Panc1 (cell line): ENCODE measurements around the gene MSMB. TPM values are rescaled to one million over a fixed set of nuclear protein-coding genes. Genes with fewer than 3 reads are reported as not detected.

Experiments used
- ATAC-seq: fragments of 200-7000 bp; cut with Tn5 transposase; 2 replicates; pipeline ENCODE4 v1.9.1; 2020; ENCODE audit warnings: mild to moderate bottlenecking, moderate library complexity
- BruUV-seq: library from RNA; stranded (reverse); fragments of 400-500 nt; replicated peaks from 2 replicates; lab custom pipeline; 2021; lab: Mats Ljungman, UMichigan
- CTCF ChIA-PET: fragments of 300-600 bp; sonication (Branson Sonifier 250); formaldehyde crosslinking; loops from one replicate; lab custom pipeline; 2022; ENCODE audit warnings: antibody characterized with exemption; lab: Charles Lee
- POLR2A ChIA-PET: fragments of 300-600 bp; sonication (Branson Sonifier 250); formaldehyde crosslinking; loops from one replicate; lab custom pipeline; 2022; ENCODE audit warnings: antibody characterized with exemption; lab: Charles Lee
- DNase-seq: peaks from one replicate; pipeline ENCODE4 v3.0.0-alpha.2; 2010; ENCODE audit warnings: low read depth, low spot score
- H3K27ac ChIP-seq: 2 replicates; pipeline ENCODE4 v1.5.1; 2011; ENCODE audit warnings: mild to moderate bottlenecking, low read length, inconsistent platforms
- H3K27me3 ChIP-seq: fragments of 200-500 bp; sonication (Bioruptor generic); 2 replicates; pipeline ENCODE4 v1.6.0; 2014; ENCODE audit warnings: low read length, inconsistent platforms; ENCODE audit not compliant: control insufficient read depth, insufficient read depth
- H3K36me3 ChIP-seq: fragments of 200-500 bp; sonication (Bioruptor generic); 2 replicates; pipeline ENCODE4 v1.5.1; 2014; ENCODE audit warnings: inconsistent platforms, mild to moderate bottlenecking, low read length, moderate library complexity; ENCODE audit not compliant: control insufficient read depth, insufficient read depth
- H3K4me1 ChIP-seq: 2 replicates; pipeline ENCODE4 v1.5.1; 2011; ENCODE audit warnings: inconsistent platforms, mild to moderate bottlenecking, low read length, moderate library complexity; ENCODE audit not compliant: control insufficient read depth, insufficient read depth
- H3K4me3 ChIP-seq, 2 experiments: 2 replicates each; pipeline ENCODE4 v1.5.1; 2011 to 2012; ENCODE audit warnings: low read depth in 2 of 2, low read length in 2 of 2, mild to moderate bottlenecking in 2 of 2, inconsistent platforms in 1 of 2, moderate library complexity in 1 of 2
- H3K9me3 ChIP-seq: fragments of 200-500 bp; sonication (Bioruptor generic); 2 replicates; pipeline ENCODE4 v1.5.1; 2014; ENCODE audit warnings: low read depth, mild to moderate bottlenecking, inconsistent platforms, low read length, moderate library complexity; ENCODE audit not compliant: control insufficient read depth, insufficient read depth
- POLR2AphosphoS5 ChIP-seq: IDR thresholded peaks from 2 replicates; pipeline ENCODE4 v1.6.1; 2012; ENCODE audit warnings: mild to moderate bottlenecking, low read depth, low read length, moderate library complexity
- SIN3A ChIP-seq: IDR thresholded peaks from 2 replicates; pipeline ENCODE4 v1.6.1; 2012; ENCODE audit warnings: low read depth, mild to moderate bottlenecking, low read length, moderate library complexity, borderline replicate concordance; ENCODE audit not compliant: insufficient read depth
- TCF7L2 ChIP-seq: IDR thresholded peaks from 2 replicates; pipeline ENCODE4 v1.6.1; 2011; ENCODE audit warnings: mild to moderate bottlenecking, low read depth, low read length, inconsistent platforms
- in situ Hi-C: cut with HindIII; loops from 2 replicates; pipeline ENCODE4 v1.10.0; 2016; ENCODE audit warnings: low sequenced_read_pairs, low pct_unique_long_range_greater_than_20kb
- intact Hi-C: fragments of 100-400 bp; cut with micrococcal nuclease; formaldehyde crosslinking; loops from one replicate; pipeline ENCODE4 v1.10.0; 2022; ENCODE audit not compliant: unreplicated experiment
- total RNA-seq: library from RNA; stranded (reverse); gene quantifications from one replicate; pipeline ENCODE4 v1.2.1, GENCODE V29; 2021; ENCODE audit not compliant: unreplicated experiment
- TF ChIP-seq, protein P1 (sequence below): fragments of 450-650 bp; IDR thresholded peaks from 2 replicates; pipeline ENCODE4 v1.5.1; 2017; ENCODE audit warnings: mild to moderate bottlenecking
- TF ChIP-seq, protein P2 (sequence below), 2 experiments: IDR thresholded peaks; 2 replicates each; pipeline ENCODE4 v1.6.1; 2011 to 2012; ENCODE audit warnings: low read depth in 2 of 2, control low read depth in 1 of 2, low read length in 1 of 2, mild to moderate bottlenecking in 1 of 2, moderate library complexity in 1 of 2; ENCODE audit not compliant: insufficient read depth in 1 of 2

Gene MSMB
- total RNA-seq, 1 experiment from 2014 or later, result not detected

DNA sequence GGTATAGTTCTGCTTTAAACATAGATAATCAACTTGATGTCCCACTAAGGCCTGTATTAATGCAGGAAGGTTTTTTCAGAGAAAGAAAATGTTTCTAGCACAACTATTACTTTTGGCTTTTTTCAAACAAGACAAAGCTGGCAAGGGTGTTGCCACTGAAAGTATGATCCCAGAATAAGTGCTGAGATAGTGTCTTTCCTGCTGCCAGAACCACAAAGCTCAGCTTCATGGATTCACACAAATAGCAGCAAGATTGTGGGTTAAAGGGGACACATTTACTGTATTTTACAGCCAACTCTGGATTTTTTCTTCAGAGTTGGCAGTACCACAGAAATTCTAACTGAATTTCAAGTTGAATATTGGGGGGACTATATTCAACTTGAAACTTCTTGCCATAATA is 20.0 kb downstream of the MSMB start:
- no TSS peak for BruUV-seq
- ChIA-PET POLR2A (no interaction called here), CTCF (no interaction called here)
- Histone ChIP-seq H3K27ac (no peak overlapping the region), H3K9me3 (no peaks in the 10 kb centered on the region), H3K4me1 (peaks cover 64% of the 10 kb centered on the region), H3K27me3 (no peaks in the 10 kb centered on the region), H3K4me3 (no peak overlapping the region), H3K36me3 (no peaks in the 10 kb centered on the region)
- TF ChIP-seq, protein P1, sequence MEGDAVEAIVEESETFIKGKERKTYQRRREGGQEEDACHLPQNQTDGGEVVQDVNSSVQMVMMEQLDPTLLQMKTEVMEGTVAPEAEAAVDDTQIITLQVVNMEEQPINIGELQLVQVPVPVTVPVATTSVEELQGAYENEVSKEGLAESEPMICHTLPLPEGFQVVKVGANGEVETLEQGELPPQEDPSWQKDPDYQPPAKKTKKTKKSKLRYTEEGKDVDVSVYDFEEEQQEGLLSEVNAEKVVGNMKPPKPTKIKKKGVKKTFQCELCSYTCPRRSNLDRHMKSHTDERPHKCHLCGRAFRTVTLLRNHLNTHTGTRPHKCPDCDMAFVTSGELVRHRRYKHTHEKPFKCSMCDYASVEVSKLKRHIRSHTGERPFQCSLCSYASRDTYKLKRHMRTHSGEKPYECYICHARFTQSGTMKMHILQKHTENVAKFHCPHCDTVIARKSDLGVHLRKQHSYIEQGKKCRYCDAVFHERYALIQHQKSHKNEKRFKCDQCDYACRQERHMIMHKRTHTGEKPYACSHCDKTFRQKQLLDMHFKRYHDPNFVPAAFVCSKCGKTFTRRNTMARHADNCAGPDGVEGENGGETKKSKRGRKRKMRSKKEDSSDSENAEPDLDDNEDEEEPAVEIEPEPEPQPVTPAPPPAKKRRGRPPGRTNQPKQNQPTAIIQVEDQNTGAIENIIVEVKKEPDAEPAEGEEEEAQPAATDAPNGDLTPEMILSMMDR, result no peak
- no peak for TF ChIP-seq SIN3A
- TF ChIP-seq, protein P2, sequence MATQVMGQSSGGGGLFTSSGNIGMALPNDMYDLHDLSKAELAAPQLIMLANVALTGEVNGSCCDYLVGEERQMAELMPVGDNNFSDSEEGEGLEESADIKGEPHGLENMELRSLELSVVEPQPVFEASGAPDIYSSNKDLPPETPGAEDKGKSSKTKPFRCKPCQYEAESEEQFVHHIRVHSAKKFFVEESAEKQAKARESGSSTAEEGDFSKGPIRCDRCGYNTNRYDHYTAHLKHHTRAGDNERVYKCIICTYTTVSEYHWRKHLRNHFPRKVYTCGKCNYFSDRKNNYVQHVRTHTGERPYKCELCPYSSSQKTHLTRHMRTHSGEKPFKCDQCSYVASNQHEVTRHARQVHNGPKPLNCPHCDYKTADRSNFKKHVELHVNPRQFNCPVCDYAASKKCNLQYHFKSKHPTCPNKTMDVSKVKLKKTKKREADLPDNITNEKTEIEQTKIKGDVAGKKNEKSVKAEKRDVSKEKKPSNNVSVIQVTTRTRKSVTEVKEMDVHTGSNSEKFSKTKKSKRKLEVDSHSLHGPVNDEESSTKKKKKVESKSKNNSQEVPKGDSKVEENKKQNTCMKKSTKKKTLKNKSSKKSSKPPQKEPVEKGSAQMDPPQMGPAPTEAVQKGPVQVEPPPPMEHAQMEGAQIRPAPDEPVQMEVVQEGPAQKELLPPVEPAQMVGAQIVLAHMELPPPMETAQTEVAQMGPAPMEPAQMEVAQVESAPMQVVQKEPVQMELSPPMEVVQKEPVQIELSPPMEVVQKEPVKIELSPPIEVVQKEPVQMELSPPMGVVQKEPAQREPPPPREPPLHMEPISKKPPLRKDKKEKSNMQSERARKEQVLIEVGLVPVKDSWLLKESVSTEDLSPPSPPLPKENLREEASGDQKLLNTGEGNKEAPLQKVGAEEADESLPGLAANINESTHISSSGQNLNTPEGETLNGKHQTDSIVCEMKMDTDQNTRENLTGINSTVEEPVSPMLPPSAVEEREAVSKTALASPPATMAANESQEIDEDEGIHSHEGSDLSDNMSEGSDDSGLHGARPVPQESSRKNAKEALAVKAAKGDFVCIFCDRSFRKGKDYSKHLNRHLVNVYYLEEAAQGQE (IDR thresholded peaks at IDR 0.05; ENCODE audit: insufficient read depth in 1 of 2, low read depth in 2 of 2, low read length in 1 of 2), result no peak
- TF ChIP-seq POLR2AphosphoS5, result no peak
- TF ChIP-seq TCF7L2, result no peak
- in situ Hi-C loops (no loop called here), intact Hi-C loops (no loop called here)
- DNase-seq (no peak), ATAC-seq (no peak)

DNA sequence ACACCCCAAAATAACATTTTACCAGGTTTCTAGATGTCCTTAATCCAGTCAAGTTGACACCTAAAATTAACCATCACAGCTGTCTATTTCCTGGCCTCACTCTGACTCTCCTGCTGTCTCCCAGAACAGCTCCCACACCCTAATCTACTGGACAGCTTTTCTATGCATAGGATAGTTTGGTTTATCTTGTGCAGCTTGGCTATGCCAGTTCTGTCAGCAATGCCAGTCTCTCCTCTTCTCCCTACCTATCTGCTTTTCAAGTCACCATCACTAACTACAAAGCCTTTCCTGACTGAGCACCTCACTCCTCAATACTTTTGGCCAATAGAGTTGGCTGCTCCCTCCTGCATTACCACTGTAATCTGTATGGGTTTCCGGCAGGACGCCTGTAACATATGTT is 20.7 kb downstream of the MSMB start:
- BruUV-seq, result no TSS peak
- CTCF ChIA-PET, result no interaction called here
- H3K4me3 ChIP-seq, result no peak overlapping the region
- H3K4me1 ChIP-seq, result peaks cover 68% of the 10 kb centered on the region
- H3K27ac ChIP-seq, result no peak overlapping the region
- in situ Hi-C loops, result no loop called here
- TF ChIP-seq SIN3A, result no peak
- no peak for TF ChIP-seq TCF7L2
- TF ChIP-seq, protein P1, result no peak
- TF ChIP-seq POLR2AphosphoS5, result no peak
- TF ChIP-seq, protein P2 (IDR thresholded peaks at IDR 0.05; ENCODE audit: insufficient read depth in 1 of 2, low read depth in 2 of 2, low read length in 1 of 2), result no peak
- intact Hi-C loops, result no loop called here
- DNase-seq (no peak), ATAC-seq (no peak)
- H3K36me3 ChIP-seq, result no peaks in the 10 kb centered on the region
- H3K27me3 ChIP-seq, result no peaks in the 10 kb centered on the region
- no peaks in the 10 kb centered on the region for H3K9me3 ChIP-seq
- POLR2A ChIA-PET, result no interaction called here
